GM12801 (cell line): ENCODE results near the gene SLC12A7.

ENCODE experiments used
- CTCF ChIP-seq: IDR thresholded peaks from one replicate; pipeline ENCODE4 v1.5.1; 2011; ENCODE audit warnings: control low read depth; ENCODE audit not compliant: insufficient read length; ENCODE audit errors: extremely low read depth

The SLC12A7 gene

DNA sequence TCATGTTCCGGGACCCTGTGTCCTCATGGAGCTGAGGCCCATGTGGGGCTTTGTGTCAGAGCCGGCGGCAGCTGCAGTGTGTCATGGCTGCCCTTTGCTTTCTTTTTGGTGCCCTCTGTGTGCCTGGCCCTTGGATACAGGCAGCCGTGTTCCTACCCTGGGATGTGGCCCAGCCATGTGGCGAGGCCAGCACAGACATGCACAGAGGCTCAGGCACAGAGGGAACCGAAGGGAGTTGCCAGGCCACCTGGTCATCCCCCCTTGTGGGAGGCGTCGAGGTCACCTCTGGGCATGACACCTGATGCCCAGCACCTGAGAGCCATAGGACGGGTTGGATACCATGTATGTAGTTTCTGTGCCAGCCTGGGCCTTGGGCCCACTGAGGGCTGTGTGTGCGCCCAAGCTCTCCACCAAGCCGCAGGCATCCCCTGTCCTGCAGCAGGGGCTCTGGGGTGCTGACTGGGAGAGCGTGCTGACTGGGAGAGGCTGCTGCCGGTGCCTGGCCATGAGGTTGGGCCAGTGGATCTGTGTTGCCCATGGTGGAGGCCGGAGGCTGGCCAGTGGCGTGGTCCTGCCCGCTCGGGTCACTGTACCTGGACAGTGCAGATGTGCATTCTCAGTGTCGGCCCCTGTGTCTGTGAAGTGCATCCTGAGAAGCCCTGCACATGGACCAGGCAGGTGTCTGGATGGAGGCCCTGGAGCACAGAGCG lies 98.5 kb downstream of the SLC12A7 start:
- no peak for TF ChIP-seq CTCF

DNA sequence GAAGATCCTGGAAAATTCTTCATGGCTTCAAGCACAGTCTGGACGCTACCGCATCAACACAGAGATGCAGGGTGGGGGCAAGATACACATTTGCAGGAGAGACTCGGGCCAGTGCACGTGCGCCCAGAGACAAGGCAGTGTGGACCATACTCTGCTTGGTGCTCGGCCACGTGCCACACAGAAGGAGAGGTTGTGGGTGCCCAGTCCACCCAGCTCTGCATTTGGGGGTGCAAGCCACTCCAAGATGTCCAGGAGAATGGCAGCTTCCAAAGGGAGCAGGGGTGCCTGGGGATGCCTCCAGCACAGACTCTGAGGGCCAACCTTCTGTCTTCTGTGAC lies 99.0 kb downstream of the SLC12A7 start:
- no peak for TF ChIP-seq CTCF

- no peak for TF ChIP-seq CTCF
Measured at GRCh38 chr5:1012313-1012841, 99.5 kb downstream of the SLC12A7 start.

GRCh38 chr5:1011741-1012312 lies 100.0 kb downstream of the SLC12A7 start:
- no peak for TF ChIP-seq CTCF

GRCh38 chr5:1011226-1011631 lies 100.6 kb downstream of the SLC12A7 start:
- no peak for TF ChIP-seq CTCF

GRCh38 chr5:1010641-1011046 lies 101.2 kb downstream of the SLC12A7 start:
- TF ChIP-seq CTCF: no peak

- no peak for TF ChIP-seq CTCF
Measured at GRCh38 chr5:1010181-1010510, 101.7 kb downstream of the SLC12A7 start.
